IMR-90 (cell line): ENCODE measurements around the gene RUNX1. TPM values are rescaled to one million over a fixed set of nuclear protein-coding genes. Genes with fewer than 3 reads are reported as not detected.

Experiments used
- ATAC-seq: fragments of 200-7000 bp; cut with Tn5 transposase; 2 replicates; pipeline ENCODE4 v1.9.1; 2020; ENCODE audit warnings: low read depth, mild to moderate bottlenecking, moderate library complexity
- BruUV-seq: library from RNA; stranded (reverse); fragments of 400-500 nt; replicated peaks from 2 replicates; lab custom pipeline; 2021; lab: Mats Ljungman, UMichigan
- CTCF ChIA-PET: fragments of 300-600 bp; formaldehyde crosslinking; extraction: SDS; loops from one replicate; lab custom pipeline; 2021; ENCODE audit warnings: antibody characterized with exemption; lab: Yijun Ruan, JAX
- POLR2A ChIA-PET: fragments of 300-600 bp; sonication (Branson Sonifier 250); formaldehyde crosslinking; loops from one replicate; lab custom pipeline; 2022; ENCODE audit warnings: antibody characterized with exemption; ENCODE audit not compliant: unreplicated experiment; lab: Charles Lee
- DNase-seq: peaks from one replicate; pipeline ENCODE4 v3.0.0; 2013
- H2AFZ ChIP-seq: replicated peaks from 2 replicates; pipeline ENCODE3; 2013; ENCODE audit warnings: low read length, mild to moderate bottlenecking; ENCODE audit not compliant: poor library complexity
- H2AK5ac ChIP-seq: 2 replicates; pipeline ENCODE4 v1.6.1; 2013; ENCODE audit warnings: low read depth, low read length, inconsistent platforms
- H2AK9ac ChIP-seq: replicated peaks from 2 replicates; pipeline ENCODE3; 2013; ENCODE audit warnings: mild to moderate bottlenecking, low read depth, low read length, moderate library complexity; ENCODE audit not compliant: poor library complexity
- H2BK120ac ChIP-seq: 2 replicates; pipeline ENCODE4 v1.6.1; 2013; ENCODE audit warnings: low read depth, low read length, inconsistent platforms
- H2BK15ac ChIP-seq: 3 replicates; pipeline ENCODE4 v1.6.1; 2013; ENCODE audit warnings: low read depth, low read length, inconsistent platforms
- H2BK20ac ChIP-seq: 2 replicates; pipeline ENCODE4 v1.6.1; 2013; ENCODE audit warnings: low read depth, mild to moderate bottlenecking, inconsistent platforms, low read length, moderate library complexity
- H2BK5ac ChIP-seq: 2 replicates; pipeline ENCODE4 v1.6.1; 2013; ENCODE audit warnings: mild to moderate bottlenecking, low read depth, low read length, inconsistent platforms; ENCODE audit not compliant: poor library complexity, severe bottlenecking
- H3K14ac ChIP-seq: replicated peaks from 2 replicates; pipeline ENCODE4 v1.6.1; 2013; ENCODE audit warnings: low read depth, low read length, inconsistent platforms
- H3K18ac ChIP-seq: 2 replicates; pipeline ENCODE4 v1.6.1; 2013; ENCODE audit warnings: low read depth, low read length, control low read depth
- H3K23ac ChIP-seq: 2 replicates; pipeline ENCODE4 v1.6.1; 2013; ENCODE audit warnings: low read depth, low read length, inconsistent platforms
- H3K27ac ChIP-seq: 2 replicates; pipeline ENCODE4 v1.5.1; 2013; ENCODE audit warnings: mild to moderate bottlenecking, control low read depth, low read length; ENCODE audit not compliant: insufficient read depth
- H3K27me3 ChIP-seq: 2 replicates; pipeline ENCODE4 v1.6.1; 2013; ENCODE audit warnings: low read length; ENCODE audit not compliant: control insufficient read depth, insufficient read depth
- H3K36me3 ChIP-seq: 2 replicates; pipeline ENCODE4 v1.6.1; 2013; ENCODE audit warnings: low read length, mixed read lengths; ENCODE audit not compliant: control insufficient read depth, insufficient read depth
- H3K4ac ChIP-seq: 2 replicates; pipeline ENCODE4 v1.6.1; 2013; ENCODE audit warnings: low read depth, low read length, inconsistent platforms
- H3K4me1 ChIP-seq: 2 replicates; pipeline ENCODE4 v1.6.1; 2013; ENCODE audit warnings: low read length, mixed read lengths; ENCODE audit not compliant: control insufficient read depth, insufficient read depth
- H3K4me2 ChIP-seq: 2 replicates; pipeline ENCODE4 v1.6.1; 2013; ENCODE audit warnings: low read depth, mild to moderate bottlenecking, control low read depth, low read length, moderate library complexity
- H3K4me3 ChIP-seq: 2 replicates; pipeline ENCODE4 v1.5.1; 2013; ENCODE audit warnings: low read depth, mild to moderate bottlenecking, control low read depth, low read length, moderate library complexity; ENCODE audit not compliant: insufficient read depth
- H3K56ac ChIP-seq: 2 replicates; pipeline ENCODE4 v1.6.1; 2013; ENCODE audit warnings: low read length, inconsistent platforms; ENCODE audit not compliant: insufficient read depth; ENCODE audit errors: extremely low read depth
- H3K79me1 ChIP-seq, 2 experiments: 2 replicates each; pipeline ENCODE4 v1.6.1; 2013; ENCODE audit warnings: low read length in 2 of 2, inconsistent platforms in 1 of 2, low read depth in 1 of 2
- H3K9ac ChIP-seq: 2 replicates; pipeline ENCODE4 v1.6.1; 2013; ENCODE audit warnings: low read depth, low read length, control low read depth
- H3K9me1 ChIP-seq: 2 replicates; pipeline ENCODE4 v1.6.1; 2013; ENCODE audit warnings: low read length, inconsistent platforms; ENCODE audit not compliant: insufficient read depth
- H3K9me3 ChIP-seq: 2 replicates; pipeline ENCODE4 v1.6.1; 2013; ENCODE audit warnings: low read length; ENCODE audit not compliant: control insufficient read depth, insufficient read depth
- H4K20me1 ChIP-seq: 2 replicates; pipeline ENCODE4 v1.6.1; 2013; ENCODE audit warnings: low read length, inconsistent platforms; ENCODE audit not compliant: insufficient read depth
- H4K5ac ChIP-seq: 2 replicates; pipeline ENCODE4 v1.6.1; 2013; ENCODE audit warnings: mild to moderate bottlenecking, low read depth, low read length, control low read depth
- H4K8ac ChIP-seq, 2 experiments: 2 replicates each; pipeline ENCODE4 v1.6.1; 2013; ENCODE audit warnings: low read depth in 2 of 2, low read length in 2 of 2, control low read depth in 1 of 2, inconsistent platforms in 1 of 2
- H4K91ac ChIP-seq: 2 replicates; pipeline ENCODE4 v1.6.1; 2013; ENCODE audit warnings: low read depth, low read length, inconsistent platforms; ENCODE audit not compliant: insufficient read depth
- CEBPB ChIP-seq: IDR thresholded peaks from 2 replicates; pipeline ENCODE4 v1.6.1; 2012; ENCODE audit warnings: low read depth, low read length, improper control_type of control experiment
- FOS ChIP-seq: fragments of 150-350 bp; IDR thresholded peaks from 2 replicates; pipeline ENCODE4 v1.6.1; 2016; ENCODE audit warnings: low read depth, low read length
- RCOR1 ChIP-seq: IDR thresholded peaks from 2 replicates; pipeline ENCODE4 v1.6.1; 2012; ENCODE audit warnings: mild to moderate bottlenecking, low read length, improper control_type of control experiment; ENCODE audit not compliant: insufficient replicate concordance
- WGBS, 2 experiments: methylation state at CpG; one replicate each; pipeline versions ENCODE4 v1.1.5 to v1.1.7; 2013; ENCODE audit warnings: missing lambda C conversion rate in 2 of 2; ENCODE audit not compliant: insufficient read length in 1 of 2; ENCODE audit errors: extremely low coverage in 2 of 2; 5-methylcytosine and 5-hydroxymethylcytosine counted together
- dilution Hi-C: fragments of 300-500 bp; cut with HindIII; formaldehyde crosslinking; loops from one replicate; pipeline ENCODE4 v1.14.3; 2018; ENCODE audit warnings: low sequenced_read_pairs; ENCODE audit not compliant: unreplicated experiment
- in situ Hi-C: fragments of 300-500 bp; cut with MboI; formaldehyde crosslinking; loops from 3 replicates; pipeline ENCODE4 v1.14.3; 2019; ENCODE audit warnings: low sequenced_read_pairs, inconsistent platforms, mixed read lengths
- intact Hi-C: fragments of 100-400 bp; cut with micrococcal nuclease; formaldehyde crosslinking; loops from 2 replicates; pipeline ENCODE4 v1.10.0; 2022
- polyA plus RNA-seq, 3 experiments: library from polyadenylated mRNA; depleted of rRNA; stranded (reverse); fragments of >200 nt; gene quantifications; 2 replicates each; pipeline ENCODE4 v1.2.3, GENCODE V29; 2012; ENCODE audit warnings: low replicate concordance in 1 of 3
- total RNA-seq: library from RNA; depleted of rRNA; stranded (reverse); fragments of >200 nt; gene quantifications from 2 replicates; pipeline ENCODE4 v1.2.3, GENCODE V29; 2012
- TF ChIP-seq, protein P1 (sequence below): conservative IDR thresholded peaks from 2 replicates; pipeline ENCODE4 v1.5.1; 2012; ENCODE audit warnings: mild to moderate bottlenecking, low read depth, low read length, improper control_type of control experiment

RUNX1 gene
- total and polyA plus RNA-seq, 2 of the 4 experiments (the other 2 are of a cell fraction), result 34.5 to 56.5 TPM

DNA sequence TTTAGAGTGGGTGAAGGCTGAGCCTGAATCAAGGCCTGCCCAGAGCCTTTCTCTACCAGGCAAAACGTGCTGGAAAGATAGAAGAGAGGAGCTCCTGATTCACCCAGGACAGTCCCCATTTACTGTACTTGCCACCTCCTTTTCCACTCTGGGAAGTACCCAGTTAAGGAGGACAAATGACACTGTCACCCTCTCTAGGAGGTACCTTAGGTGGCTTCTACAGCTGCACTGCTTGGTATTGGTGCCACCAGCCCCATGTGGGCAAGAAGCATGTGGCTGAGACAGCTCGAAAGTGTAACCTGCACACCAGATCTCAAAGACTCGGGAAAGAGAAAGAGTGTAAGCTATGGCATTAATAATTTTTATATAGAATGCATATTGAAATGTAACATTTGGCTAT is 42.3 kb downstream of the RUNX1 start:
- H4K91ac ChIP-seq, result peak overlapping the region; percentile 50
- H3K4me2 ChIP-seq, result no peak overlapping the region
- DNase-seq (no peak), ATAC-seq (no peak)
- no peak overlapping the region for H3K23ac ChIP-seq
- no peaks in the 10 kb centered on the region for H4K20me1 ChIP-seq
- H2AFZ ChIP-seq, result no peak overlapping the region
- H3K36me3 ChIP-seq, result no peaks in the 10 kb centered on the region
- H2AK9ac ChIP-seq, result no peak overlapping the region
- no peak overlapping the region for H2BK5ac ChIP-seq
- no peaks in the 10 kb centered on the region for H3K27me3 ChIP-seq
- dilution Hi-C loops (no loop called here), in situ Hi-C loops (no loop called here), intact Hi-C loops (no loop called here)
- no peaks in the 10 kb centered on the region for H3K9me3 ChIP-seq
- peak overlapping the region; percentile 5 for H2AK5ac ChIP-seq
- TF ChIP-seq, protein P1, sequence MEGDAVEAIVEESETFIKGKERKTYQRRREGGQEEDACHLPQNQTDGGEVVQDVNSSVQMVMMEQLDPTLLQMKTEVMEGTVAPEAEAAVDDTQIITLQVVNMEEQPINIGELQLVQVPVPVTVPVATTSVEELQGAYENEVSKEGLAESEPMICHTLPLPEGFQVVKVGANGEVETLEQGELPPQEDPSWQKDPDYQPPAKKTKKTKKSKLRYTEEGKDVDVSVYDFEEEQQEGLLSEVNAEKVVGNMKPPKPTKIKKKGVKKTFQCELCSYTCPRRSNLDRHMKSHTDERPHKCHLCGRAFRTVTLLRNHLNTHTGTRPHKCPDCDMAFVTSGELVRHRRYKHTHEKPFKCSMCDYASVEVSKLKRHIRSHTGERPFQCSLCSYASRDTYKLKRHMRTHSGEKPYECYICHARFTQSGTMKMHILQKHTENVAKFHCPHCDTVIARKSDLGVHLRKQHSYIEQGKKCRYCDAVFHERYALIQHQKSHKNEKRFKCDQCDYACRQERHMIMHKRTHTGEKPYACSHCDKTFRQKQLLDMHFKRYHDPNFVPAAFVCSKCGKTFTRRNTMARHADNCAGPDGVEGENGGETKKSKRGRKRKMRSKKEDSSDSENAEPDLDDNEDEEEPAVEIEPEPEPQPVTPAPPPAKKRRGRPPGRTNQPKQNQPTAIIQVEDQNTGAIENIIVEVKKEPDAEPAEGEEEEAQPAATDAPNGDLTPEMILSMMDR, result no peak
- TF ChIP-seq FOS (no peak), RCOR1 (no peak), CEBPB (no peak)
- WGBS, 2 experiments, result no CpG with 5 or more reads among the region's 3 CpGs
- H4K5ac ChIP-seq, result no peak overlapping the region
- H3K79me1 ChIP-seq, result peaks cover 0 to 21% of the 10 kb centered on the region in 2 experiments; a peak in 2 of 4 replicates
- POLR2A ChIA-PET, result no interaction called here
- peak overlapping the region; percentile 22; the same call in 1 of the 2 replicates for H2BK20ac ChIP-seq
- no peak overlapping the region for H3K14ac ChIP-seq
- H3K56ac ChIP-seq, result no peak overlapping the region
- no TSS peak for BruUV-seq
- H3K4me3 ChIP-seq, result no peak overlapping the region
- peak overlapping the region; percentile 89; the same call in 1 of the 2 replicates for H3K4ac ChIP-seq
- peaks cover 23% of the 10 kb centered on the region for H3K9me1 ChIP-seq
- H2BK15ac ChIP-seq, result peak overlapping the region; percentile 90; the same call in 2 of the 3 replicates
- no peak overlapping the region for H3K18ac ChIP-seq
- H3K4me1 ChIP-seq, result peaks cover 15% of the 10 kb centered on the region
- H3K9ac ChIP-seq, result no peak overlapping the region
- no peak overlapping the region for H4K8ac ChIP-seq
- H3K27ac ChIP-seq, result no peak overlapping the region
- H2BK120ac ChIP-seq, result peak overlapping the region; percentile 94; the same call in 1 of the 2 replicates
- CTCF ChIA-PET, result interaction anchor here (0.7 kb wide), 1 partner anchor 10 kb away, joined by 3 read pairs; no protein-coding TSS in a partner anchor
